Pons (tissue), 1 donor: ENCODE results near the gene KDM8.

ENCODE experiments used
- DNase-seq: peaks from one replicate; pipeline ENCODE4 v3.0.0-alpha.2; 2016; ENCODE audit warnings: low spot score

The KDM8 gene

DNA sequence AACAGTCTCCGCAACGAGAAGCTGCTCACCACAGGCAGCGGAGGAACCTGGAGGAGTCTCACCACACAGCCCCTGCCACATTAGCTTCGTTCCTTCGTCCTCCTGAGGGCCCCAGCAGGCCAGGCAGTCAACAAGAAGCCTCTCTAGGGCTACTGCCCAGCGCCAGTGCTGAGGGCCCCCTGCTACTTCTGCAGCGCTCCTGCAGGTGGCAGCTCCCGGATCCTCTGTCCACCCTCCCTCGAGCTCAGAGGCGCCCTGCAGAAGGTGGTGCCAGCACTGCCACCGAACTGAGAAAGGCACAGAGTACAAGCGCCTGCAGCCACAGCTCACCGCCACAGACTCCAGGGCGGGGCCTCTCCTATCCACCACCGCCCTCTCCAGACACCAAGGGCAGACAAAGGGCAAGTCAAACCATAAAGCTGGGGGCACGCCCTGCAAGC is 27.3 kb downstream of the KDM8 start:
- no peak for DNase-seq

DNA sequence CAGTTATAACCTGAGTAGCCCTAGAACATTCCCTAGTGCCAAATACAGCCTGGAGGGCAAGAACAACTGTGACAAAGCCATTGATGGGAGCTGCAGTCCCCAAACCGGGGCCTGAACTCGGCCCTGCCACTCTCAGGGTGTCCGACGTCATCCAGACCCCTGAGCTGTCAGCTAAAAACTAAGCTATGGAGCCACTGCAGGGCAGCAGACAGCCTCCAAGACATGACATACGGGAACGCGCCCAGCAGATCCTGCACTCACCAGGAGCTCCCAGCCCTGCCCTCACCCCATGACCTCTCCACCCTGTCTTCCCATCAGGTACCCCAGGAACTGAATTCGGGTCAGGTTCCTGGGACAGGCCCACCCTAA is 28.4 kb downstream of the KDM8 start:
- no peak for DNase-seq

DNA sequence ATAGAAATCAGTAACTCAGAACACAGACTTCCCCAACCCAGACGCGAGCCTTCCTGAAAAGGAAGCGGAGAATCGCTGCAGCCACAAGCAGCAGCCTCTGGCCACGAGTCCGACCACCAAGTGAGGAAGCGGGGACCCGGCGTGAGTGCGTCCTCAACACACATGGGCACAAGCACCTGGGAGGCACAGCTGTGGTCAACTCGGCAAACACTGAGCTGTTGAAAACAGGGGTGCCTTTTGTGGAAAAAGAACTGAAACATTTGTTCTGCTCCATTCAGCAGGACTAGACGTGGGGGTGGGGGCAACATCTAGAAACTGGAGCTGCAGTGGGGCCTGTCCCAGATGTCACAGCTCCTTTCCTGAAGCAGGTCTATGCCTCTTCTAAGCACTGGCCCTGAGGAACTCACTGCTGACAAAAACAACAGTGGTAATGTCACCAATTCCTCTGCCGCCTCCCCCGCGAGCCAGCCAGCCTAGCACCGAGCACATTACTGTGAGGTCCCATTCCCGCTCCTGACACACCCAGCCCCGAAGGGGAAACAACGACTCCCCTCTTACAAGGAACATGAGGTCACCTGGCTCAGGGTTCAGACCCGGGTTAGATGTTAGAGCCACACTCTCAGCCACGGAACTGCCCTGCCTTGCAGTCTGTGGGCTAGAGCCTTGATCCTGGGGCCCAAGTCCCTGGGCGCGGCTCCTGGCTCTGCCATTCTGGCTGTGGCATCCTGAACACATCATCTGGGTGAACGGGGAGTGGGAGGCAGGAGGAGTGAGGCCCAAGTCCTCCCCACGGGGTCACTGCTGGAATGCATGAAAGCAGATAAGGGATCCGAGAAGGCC is 29.0 kb downstream of the KDM8 start:
- peak; percentile 63 for DNase-seq

DNA sequence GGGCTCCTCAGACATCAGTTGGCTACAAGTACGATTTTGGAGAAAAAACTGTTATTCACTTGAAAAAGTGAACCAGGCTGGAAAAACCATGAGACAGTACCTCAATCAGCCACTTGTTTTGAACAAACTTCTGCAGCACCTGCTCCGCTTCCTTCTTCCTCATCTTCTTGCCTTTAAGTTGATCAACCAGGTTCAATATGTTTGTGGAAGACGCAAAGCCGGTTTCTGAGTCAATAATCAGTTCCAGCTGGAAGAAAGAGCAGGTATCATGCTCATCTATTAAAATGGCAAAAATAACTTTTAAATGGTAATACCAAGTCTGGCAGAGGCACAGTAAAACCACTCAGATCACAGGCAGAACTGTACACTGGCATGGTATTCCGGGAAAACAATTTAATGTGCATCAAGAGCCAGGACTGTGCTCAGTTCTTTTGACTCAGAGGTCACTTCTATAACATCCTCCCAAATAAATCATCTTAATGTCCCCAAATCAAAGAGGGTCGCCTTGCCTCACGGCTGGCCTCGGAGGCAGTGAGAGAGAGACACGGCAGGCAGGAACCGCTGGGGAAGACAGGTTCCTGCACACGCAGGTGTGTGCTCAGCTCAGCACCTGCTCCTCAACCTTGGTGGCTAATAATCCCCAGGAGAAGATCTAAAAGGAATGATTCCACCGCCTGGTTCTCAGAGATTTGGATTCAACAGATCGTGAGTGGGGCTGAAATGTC is 29.7 kb downstream of the KDM8 start:
- DNase-seq = no peak

DNA sequence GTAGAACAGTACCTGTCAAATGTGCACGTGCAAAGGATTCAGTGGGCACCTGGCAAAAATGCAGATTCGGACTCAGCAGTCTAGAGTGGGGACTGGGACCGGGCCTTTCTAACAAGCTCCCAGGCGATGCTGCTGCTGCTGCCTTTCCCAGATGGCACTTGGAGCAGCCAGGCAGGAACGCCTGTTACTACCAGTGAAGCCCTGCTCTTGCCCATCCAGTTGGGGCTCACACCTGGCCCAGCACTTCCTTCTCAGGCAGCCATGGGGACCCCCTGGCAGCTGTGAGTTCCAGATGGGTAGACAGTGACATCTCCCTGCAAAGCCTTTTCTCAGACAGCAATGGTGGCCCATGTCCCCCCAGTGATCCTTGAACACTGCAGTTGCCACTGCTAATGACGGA is 30.4 kb downstream of the KDM8 start:
- DNase-seq = no peak

DNA sequence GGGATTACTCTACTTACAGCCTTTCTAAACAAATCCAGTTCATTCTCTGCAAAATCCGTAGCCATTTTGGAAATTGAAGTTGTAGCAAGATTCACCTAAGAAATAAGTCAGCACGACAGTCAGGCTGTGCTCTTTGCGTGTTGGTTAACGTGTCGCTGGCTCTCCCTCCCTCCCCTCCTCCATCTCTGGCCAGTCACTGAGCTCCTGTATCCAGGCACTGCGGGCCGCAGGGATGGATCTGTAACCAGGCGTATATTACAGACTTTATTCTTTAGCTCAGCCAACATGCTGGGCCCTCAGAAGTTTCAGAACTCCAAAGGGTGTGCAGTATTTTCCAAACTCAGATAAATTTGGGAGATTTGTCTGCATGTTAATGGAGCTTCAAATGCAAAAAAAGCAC is 30.8 kb downstream of the KDM8 start:
- no peak for DNase-seq

DNA sequence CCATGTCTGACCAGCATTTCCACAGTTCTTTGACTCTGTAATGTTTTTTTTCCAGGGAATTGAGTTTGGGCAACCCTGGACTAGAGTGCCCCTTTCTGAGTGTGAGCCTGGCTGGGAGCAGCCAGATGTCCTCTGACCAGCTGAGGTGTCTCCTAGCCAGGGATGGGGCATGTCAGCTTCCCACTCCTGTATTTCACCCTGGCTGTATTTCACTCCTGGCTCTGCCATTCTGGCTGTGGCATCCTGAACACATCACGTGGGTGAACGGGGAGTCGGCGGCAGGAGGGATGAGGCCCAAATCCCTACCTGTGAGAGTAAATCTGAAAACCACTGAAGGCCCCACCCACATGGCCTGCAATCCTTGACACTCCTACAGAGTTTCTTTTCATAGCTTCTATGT is 31.3 kb downstream of the KDM8 start:
- DNase-seq = no peak

DNA sequence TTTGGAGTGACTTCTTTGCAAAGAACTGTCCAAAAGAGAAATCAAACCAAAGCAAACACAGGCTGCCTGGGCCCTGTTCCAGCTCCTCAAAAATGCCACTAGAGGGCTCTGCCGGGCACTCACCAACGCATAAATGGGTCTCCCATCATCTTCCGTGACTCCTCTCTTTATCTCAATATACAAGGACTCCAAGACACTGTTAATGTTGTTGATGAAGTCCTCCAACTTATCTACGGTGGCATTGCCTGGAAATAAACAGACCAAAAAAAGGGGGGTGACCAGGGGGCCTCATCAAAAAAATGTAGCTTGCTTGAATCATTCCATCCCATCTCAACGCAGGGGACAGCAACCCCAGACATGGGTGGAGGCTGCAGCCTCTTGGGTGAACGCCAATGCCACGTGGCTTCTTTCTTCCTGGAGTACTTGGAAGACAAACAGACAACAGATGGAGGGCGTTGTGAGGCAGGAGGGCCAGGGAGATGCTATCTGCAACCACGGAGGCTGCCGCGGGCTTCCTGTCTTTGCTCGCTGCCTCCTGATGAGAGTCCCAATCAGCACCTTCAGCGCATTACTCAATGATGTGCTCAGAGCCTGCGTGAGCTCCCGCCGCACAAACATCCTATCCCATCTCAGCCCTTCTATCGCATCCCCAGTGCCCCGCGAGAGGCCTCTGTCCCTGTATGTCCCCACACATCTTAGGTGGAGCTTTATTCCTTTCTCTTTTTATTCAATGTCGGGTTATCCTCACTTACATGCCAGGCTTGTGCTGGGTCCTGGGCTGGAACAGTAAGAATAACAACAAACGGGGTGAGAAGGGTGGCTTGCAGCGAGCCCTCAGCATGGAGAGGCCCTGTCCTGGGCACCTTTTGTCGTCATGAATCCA is 32.0 kb downstream of the KDM8 start:
- DNase-seq = peak; percentile 83

DNA sequence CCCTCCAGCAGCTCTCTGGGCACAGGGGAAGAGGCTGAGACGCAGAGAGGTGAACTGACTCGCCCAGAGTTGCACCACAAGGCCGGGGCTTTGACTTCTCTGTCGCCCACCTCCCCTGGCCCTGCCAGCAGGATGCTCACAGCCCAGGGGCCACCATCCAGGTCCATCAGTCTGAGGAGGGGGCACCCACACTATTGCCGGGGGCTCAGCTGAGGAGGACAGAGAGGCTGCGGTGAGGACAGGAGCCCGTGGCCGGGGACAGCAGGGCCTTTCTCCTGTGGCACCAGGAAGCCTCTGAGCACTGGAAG is 32.6 kb downstream of the KDM8 start:
- DNase-seq = no peak

DNA sequence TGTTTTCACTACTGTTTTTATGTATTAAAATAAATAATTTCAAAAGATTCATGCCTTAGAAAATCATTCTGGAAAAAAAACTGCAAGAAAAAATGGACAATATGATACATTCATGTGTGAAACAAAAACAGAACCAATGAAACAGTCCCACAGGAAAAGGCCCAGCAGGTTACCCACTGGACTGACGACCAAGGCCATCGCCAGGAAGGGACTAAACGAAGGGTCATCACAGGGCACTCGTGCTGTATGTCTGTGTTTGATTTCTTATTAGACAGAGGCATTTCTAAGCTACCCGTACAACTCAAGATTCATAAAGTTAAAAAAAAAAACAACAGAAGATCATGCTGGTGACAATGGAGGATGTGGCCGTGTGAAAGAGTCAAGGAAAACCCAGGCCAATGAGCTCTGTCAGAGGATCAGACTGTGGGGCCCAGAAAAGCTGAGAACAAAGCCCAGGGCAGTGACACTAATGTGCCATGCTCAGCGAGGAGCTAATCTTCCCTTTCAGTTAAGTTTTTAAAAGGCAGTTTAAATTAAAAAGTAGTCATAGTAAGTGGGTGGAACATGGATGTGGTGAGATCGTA is 33.4 kb downstream of the KDM8 start:
- DNase-seq = no peak

DNA sequence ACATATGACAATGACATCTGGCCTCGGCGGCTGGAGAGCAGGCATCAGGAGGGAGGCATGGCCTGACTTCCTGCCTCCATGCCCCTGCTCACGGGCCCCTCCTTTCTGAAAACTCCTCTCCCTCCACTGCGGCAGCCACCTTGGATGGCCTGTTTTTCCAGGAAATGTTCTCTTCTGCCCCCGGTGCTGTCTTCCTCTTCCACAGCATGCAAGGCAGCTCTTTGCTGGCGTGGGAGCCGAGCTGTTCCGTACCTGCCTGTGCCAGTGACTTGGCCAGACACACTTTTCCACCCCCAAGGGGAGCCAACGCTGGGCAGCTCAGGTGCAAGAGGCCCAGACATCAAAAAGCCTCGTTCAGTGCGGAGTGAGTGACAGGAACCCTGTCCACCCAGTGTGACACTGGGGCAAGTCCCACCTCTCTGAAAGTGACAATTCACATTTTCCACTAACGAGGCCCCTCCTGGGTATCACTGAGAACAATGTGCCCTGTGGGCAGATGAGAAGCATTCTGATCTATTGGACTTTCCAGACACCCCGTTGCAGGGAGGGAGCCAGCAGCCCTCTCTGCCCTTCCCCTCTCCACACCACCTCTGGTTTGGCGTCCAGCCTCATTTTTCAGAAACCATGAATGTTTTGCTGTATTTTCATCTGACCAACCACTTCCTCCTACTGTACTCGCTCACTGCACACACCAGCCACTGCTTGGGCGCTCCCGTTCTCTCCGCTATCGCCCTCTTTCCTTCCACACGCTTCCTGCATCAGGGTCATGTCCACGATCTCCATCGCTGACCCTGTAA is 34.1 kb downstream of the KDM8 start:
- no peak for DNase-seq

DNA sequence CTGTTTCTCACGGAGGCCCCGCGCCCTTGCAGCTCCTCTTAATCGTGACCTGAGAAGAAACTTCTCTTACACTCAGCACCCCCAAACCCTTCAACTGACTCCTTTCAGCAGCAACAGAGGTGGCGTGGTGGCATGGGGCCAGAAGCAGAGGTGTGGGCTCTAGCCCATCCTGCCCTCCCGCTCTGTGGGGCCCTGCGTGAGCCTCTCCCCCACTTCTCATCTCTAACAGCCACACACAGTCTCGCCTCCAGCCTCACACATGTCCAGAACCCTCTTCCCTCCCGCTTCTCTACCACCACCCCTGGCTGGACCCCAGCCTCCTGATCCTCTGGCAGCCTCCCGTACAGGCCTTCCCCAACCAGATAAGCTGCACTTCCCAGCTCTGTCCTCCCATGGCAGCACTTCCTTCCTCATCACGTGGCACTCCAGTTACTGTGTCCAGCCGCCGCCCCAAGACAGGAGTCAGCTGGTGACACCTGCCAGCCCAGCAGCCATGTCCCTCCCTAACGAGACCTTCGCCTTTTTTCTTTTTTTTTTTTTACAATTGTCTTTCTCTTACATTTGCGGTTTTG is 34.8 kb downstream of the KDM8 start:
- no peak for DNase-seq

DNA sequence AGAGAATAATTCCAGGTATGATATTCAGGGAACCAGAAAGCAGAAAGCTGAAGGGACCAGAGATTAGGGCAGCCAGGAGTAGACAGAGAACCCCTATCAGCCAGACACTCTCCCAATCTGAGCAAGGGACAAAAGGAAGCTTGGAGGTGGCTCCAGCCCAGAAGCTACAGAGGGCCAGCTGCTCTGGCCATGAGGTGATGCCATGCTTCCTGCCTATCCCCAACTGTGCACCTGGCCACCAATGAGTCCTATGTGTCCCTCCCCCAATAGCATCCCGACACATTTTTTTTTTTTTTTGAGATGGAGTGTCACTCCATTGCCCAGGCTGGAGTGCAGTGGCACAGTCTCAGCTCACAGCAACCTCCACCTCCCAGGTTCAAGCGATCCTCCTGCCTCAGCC is 35.3 kb downstream of the KDM8 start:
- no peak for DNase-seq

DNA sequence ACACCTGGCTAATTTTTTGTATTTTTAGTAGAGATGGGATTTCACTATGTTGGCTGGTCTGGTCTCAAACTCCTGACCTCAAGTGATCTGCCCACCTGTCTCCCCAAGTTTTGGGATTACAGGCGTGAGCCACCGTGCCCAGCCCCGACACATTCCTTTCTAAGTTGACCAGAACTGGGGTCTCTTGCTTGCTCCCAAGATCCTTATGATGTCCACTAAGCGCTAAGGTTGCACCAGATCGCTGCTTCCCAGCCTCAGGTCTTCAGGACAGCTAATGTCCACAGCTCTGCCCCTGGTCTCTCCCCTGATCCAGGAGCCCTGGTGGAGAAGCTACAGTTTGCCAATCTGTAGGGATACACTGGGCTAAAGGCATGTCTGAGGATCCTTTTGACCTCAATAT is 35.7 kb downstream of the KDM8 start:
- no peak for DNase-seq

DNA sequence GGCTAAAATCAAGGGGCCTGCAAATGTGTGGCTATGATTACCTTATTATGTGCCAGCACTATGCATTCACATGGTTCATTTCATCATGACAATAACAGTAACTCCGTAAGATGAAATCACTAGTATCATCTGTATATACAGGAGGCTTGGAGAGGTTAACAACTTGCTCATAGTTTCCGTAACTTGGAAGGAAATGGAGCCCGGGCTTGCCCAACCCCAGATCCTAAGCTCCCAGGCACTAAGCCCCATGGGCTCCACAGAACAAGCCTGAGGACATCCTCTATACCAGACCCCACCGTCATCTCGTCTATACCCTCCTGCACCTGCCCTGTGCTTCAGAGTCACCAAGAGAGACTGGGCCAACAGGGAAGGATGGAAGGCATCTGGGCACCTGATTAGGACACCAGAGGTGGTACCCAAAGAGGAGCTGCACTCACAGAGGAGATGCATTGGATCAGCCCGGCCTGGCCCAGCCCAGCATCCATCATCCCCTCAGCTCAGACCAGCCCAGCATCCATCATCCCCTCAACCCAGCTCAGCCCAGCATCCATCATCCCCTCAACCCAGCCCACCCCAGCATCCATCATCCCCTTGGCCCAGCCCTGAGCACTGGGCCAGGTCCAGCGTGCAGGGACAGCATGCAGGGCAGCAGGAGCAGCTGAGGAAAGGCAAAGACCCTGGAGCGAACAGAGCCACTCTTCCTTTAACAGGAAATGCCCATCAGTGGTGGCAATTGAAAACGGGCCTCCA is 36.8 kb downstream of the KDM8 start:
- DNase-seq = no peak

DNA sequence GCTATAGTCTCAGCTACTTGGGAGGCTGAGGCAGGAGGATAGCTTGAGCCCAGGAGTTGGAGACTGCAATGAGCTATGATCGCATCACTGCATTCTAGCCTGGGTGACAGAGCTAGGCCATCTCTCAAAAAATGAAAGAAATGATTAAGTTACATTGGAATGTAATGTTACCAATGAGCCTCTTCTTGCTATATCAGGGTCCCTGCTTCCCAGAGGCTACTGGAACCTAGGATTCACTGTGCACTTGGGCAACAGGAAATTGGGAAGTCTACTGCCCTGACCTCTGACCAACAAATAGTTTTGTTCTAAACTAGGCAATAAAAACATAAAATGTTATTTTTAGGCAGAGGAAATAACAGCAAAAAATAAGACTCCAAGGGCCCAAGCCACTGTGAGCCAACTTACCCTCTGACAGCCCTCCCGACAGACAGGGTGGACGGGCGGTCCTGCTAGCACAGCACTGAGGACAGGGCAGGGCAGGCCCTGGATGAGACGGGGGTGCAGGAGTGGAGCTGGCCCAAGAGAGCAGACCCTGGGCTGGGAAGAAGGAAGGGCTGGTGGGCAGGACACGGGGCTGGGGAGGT is 37.7 kb downstream of the KDM8 start:
- no peak for DNase-seq

DNA sequence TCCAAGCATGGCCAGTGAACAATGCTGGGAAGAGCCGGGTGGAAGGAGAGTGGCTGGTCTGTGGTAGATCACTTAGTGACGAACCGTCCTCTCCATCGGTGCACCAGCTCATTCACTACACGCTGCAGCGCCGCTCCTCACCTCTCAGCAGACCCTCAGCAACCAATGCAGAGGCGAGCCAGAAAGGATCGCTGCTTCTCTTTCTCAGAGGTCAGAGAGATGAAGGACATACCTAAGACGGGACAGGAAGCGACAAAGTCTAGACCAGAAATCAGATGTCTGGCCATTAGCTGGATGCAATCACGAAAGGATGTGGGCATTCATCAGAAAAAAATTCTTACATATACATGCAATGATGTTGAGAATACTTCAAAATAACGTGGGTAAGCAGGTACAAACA is 38.3 kb downstream of the KDM8 start:
- no peak for DNase-seq

DNA sequence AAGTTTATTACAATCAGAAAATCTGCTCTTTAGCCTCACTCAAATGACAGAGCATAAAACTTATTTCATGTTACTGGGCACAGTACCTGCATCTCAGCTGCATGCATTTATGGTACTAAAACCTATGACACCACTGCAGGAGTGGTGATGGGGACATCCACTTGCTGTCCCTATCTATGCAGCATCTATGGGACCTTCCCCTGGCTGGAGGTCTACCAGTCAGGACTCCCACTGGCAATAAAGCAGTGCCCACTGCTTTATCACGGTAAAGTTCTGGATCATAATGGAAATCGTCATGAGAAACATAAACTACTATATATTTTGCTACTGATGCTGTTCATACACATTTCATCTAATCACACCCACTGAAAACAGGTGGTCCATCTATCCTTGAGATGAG is 39.1 kb downstream of the KDM8 start:
- no peak for DNase-seq

DNA sequence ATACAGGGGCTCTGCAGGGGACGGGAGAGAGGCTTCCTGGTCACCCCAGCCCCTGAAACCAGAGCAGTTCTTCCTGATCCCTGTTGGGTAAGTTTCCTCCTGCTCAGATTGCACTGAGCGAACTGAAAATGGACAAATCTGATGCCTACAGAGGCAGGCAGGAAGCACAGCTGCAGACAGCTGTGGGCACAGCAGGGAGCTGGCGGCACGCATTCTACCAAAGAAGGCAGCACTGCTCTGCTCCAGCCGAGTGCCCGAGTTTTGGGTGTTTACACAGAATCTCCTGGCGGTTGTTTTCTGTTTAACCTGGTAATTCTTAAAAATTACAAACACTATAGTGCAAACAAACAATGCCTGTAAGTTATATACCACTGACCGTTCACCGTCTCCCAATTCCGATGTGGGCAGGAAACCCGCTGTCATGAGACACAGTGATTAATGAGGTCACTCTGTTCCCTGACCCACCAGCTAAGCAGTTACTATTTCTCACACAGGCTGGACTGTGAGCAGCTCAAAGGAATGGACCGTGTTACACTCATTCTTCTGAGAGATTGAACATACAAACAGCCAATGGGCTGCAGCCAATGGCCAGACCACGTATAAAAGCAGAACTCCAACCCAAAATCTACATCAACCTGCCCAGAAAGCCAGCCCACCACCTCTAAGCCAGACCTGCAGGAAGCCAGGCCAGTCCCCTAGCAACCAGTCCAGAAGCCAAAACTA is 39.7 kb downstream of the KDM8 start:
- DNase-seq = peak; percentile 65
